Lower leg skin (tissue), 3 donors: ENCODE measurements around the gene FBXO2.

Experiments used
- POLR2A ChIP-seq, 2 donors: fragments of 450-650 bp; IDR thresholded peaks; one replicate each; pipeline ENCODE4 v1.6.1; 2016 to 2017; ENCODE audit warnings: antibody characterized with exemption in 2 of 2, mild to moderate bottlenecking in 1 of 2, moderate library complexity in 1 of 2
- TF ChIP-seq, protein P1 (sequence below), 3 donors: fragments of 450-650 bp; IDR thresholded peaks; one replicate each; pipeline ENCODE4 v1.5.1; 2016; ENCODE audit warnings: antibody characterized with exemption in 3 of 3, mild to moderate bottlenecking in 3 of 3, moderate library complexity in 2 of 3

DNA sequence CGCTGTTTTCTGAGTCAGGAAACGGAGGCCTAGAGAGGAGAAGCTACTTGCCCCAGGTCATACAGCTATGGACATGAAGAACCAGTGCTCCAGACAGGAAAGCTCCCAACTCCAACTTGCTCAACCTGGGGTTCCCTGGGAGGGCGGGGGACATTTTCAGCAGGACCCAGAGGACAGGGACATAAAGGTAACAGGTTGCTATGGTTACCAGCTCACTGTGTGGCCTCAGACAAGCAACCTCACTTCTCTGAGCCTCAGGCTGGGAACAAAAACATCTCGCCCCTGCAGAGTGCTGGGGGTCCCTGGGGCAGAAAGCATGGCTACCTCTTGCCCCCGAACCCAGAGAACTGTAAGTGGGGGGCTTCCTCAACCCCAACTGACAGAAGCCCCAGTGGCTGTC is 16.1 kb downstream of the FBXO2 start:
- TF ChIP-seq, protein P1, sequence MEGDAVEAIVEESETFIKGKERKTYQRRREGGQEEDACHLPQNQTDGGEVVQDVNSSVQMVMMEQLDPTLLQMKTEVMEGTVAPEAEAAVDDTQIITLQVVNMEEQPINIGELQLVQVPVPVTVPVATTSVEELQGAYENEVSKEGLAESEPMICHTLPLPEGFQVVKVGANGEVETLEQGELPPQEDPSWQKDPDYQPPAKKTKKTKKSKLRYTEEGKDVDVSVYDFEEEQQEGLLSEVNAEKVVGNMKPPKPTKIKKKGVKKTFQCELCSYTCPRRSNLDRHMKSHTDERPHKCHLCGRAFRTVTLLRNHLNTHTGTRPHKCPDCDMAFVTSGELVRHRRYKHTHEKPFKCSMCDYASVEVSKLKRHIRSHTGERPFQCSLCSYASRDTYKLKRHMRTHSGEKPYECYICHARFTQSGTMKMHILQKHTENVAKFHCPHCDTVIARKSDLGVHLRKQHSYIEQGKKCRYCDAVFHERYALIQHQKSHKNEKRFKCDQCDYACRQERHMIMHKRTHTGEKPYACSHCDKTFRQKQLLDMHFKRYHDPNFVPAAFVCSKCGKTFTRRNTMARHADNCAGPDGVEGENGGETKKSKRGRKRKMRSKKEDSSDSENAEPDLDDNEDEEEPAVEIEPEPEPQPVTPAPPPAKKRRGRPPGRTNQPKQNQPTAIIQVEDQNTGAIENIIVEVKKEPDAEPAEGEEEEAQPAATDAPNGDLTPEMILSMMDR (IDR thresholded peaks at IDR 0.05): no peak
- TF ChIP-seq POLR2A (IDR thresholded peaks at IDR 0.05): no peak
